Kidney epithelial cell (primary cell): ENCODE measurements around the gene JMJD7. TPM values are rescaled to one million over a fixed set of nuclear protein-coding genes. Genes with fewer than 3 reads are reported as not detected.

Experiments
- DNase-seq: peaks from one replicate; pipeline ENCODE4 v3.0.0-alpha.2; 2010; ENCODE audit warnings: low read depth
- H3K27me3 ChIP-seq: 2 replicates; pipeline ENCODE4 v1.6.0; 2011; ENCODE audit warnings: low read length; ENCODE audit not compliant: control insufficient read depth, insufficient read depth
- H3K36me3 ChIP-seq: 2 replicates; pipeline ENCODE4 v1.5.1; 2011; ENCODE audit warnings: low read length; ENCODE audit not compliant: control insufficient read depth, insufficient read depth
- H3K4me3 ChIP-seq: 2 replicates; pipeline ENCODE4 v1.5.1; 2011; ENCODE audit warnings: low read depth, mild to moderate bottlenecking, control low read depth, low read length
- total RNA-seq: library from RNA; depleted of rRNA; stranded (reverse); fragments of >200 nt; gene quantifications from 2 replicates; pipeline ENCODE4 v1.2.3, GENCODE V29; 2015
- TF ChIP-seq, protein P1 (sequence below): IDR thresholded peaks from 2 replicates; pipeline ENCODE4 v1.5.1; 2011; ENCODE audit warnings: mild to moderate bottlenecking, moderate library complexity, low read length, control low read depth, inconsistent platforms; ENCODE audit not compliant: insufficient read depth, poor library complexity, severe bottlenecking

Gene JMJD7
- total RNA-seq, 1 donor from 2014 or later: 14.0 TPM

GRCh38 chr15:41872166-41872747, 44.4 kb downstream of the JMJD7 start:
- no peak for DNase-seq
- TF ChIP-seq, protein P1, sequence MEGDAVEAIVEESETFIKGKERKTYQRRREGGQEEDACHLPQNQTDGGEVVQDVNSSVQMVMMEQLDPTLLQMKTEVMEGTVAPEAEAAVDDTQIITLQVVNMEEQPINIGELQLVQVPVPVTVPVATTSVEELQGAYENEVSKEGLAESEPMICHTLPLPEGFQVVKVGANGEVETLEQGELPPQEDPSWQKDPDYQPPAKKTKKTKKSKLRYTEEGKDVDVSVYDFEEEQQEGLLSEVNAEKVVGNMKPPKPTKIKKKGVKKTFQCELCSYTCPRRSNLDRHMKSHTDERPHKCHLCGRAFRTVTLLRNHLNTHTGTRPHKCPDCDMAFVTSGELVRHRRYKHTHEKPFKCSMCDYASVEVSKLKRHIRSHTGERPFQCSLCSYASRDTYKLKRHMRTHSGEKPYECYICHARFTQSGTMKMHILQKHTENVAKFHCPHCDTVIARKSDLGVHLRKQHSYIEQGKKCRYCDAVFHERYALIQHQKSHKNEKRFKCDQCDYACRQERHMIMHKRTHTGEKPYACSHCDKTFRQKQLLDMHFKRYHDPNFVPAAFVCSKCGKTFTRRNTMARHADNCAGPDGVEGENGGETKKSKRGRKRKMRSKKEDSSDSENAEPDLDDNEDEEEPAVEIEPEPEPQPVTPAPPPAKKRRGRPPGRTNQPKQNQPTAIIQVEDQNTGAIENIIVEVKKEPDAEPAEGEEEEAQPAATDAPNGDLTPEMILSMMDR: no peak
- no peaks in the 10 kb centered on the region for H3K36me3 ChIP-seq
- no peak overlapping the region for H3K4me3 ChIP-seq
- peaks cover 4% of the 10 kb centered on the region for H3K27me3 ChIP-seq

DNA sequence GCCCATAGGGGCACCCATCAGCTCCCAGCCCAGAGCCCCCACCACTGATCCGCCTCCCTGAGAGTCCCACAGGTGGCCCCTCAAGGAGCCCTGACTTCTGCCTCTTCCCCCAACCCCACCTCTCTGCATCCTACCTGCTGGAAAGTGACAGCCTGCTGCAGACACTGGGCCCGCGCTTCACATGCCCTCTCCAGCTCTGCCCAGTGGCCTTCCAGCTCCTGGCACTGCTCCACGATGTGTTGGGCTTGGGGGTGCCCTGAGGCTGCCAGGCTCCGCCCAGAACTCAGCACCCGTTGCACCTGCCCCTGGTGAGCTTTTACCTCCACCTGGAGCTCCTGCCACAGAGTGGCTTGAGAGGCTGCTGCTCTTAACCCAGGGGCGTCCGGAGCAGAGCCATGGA, 45.8 kb downstream of the JMJD7 start:
- Histone ChIP-seq H3K36me3 (no peaks in the 10 kb centered on the region), H3K4me3 (no peak overlapping the region), H3K27me3 (peaks cover 4% of the 10 kb centered on the region)
- TF ChIP-seq, protein P1: no peak
- no peak for DNase-seq

DNA sequence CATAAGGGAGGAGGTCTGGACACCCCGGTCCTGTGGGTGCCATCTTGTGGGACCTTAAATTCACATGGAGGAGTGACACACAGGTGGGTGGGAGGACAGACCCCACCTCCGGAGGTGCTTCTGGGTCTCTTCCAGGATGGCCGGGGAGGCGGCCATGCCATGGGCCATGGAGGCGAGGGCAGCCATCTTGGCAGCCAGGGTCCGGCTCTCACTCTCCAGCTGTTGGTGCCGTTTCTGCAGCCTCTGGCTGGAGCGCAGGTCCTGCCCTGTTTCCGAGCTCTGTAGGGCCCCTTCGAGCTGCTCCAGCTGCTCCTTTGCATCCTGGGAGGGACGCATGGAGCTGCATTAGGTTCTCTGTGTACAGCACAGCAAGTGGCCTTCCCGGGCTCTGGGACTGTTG, 46.8 kb downstream of the JMJD7 start:
- TF ChIP-seq, protein P1: no peak
- Histone ChIP-seq H3K27me3 (peaks cover 4% of the 10 kb centered on the region), H3K36me3 (no peaks in the 10 kb centered on the region), H3K4me3 (no peak overlapping the region)
- DNase-seq: no peak

GRCh38 chr15:41876007-41876406, 48.1 kb downstream of the JMJD7 start:
- H3K27me3 ChIP-seq: peaks cover 12% of the 10 kb centered on the region
- H3K36me3 ChIP-seq: no peaks in the 10 kb centered on the region
- no peak for DNase-seq
- TF ChIP-seq, protein P1: no peak
- no peak overlapping the region for H3K4me3 ChIP-seq

GRCh38 chr15:41876689-41877088, 48.8 kb downstream of the JMJD7 start:
- no peak for DNase-seq
- no peaks in the 10 kb centered on the region for H3K36me3 ChIP-seq
- peaks cover 17% of the 10 kb centered on the region for H3K27me3 ChIP-seq
- TF ChIP-seq, protein P1: no peak
- H3K4me3 ChIP-seq: no peak overlapping the region
